SK-N-SH (cell line): ENCODE measurements around the gene SAMD4B. TPM values are rescaled to one million over a fixed set of nuclear protein-coding genes. Genes with fewer than 3 reads are reported as not detected.

Experiments used
- CTCF ChIA-PET: fragments of 300-600, 350-600 bp; formaldehyde crosslinking; extraction: SDS; loops from one replicate; lab custom pipeline; 2021; lab: Yijun Ruan, JAX
- POLR2A ChIA-PET: fragments of 350-600 bp; sonication (Branson Sonifier 250); formaldehyde crosslinking; extraction: SDS; loops from one replicate; lab custom pipeline; 2020; ENCODE audit warnings: antibody characterized with exemption, inconsistent platforms; lab: Yijun Ruan, JAX
- DNase-seq: peaks from one replicate; pipeline ENCODE4 v3.0.0; 2012
- H2AFZ ChIP-seq: fragments of 200-600 bp; sonication (generic); 2 replicates; pipeline ENCODE4 v1.8.1; 2016; ENCODE audit warnings: antibody characterized with exemption, mild to moderate bottlenecking, low read depth
- H3F3A ChIP-seq: fragments of 200-600 bp; sonication (generic); replicated peaks from 2 replicates; pipeline ENCODE3; 2016; ENCODE audit warnings: antibody characterized with exemption, mild to moderate bottlenecking; ENCODE audit not compliant: insufficient read depth
- H3K27ac ChIP-seq, 2 experiments: fragments of 200-500 bp in 1 of 2; fragments of 200-600 bp in 1 of 2; sonication (Bioruptor generic) in 1 of 2; sonication (generic), shearing (Covaris generic) in 1 of 2; 2 replicates each; pipeline versions ENCODE4 v1.5.1 to v1.6.1; 2014 to 2016; ENCODE audit warnings: low read depth in 2 of 2, inconsistent platforms in 1 of 2, low read length in 1 of 2, mild to moderate bottlenecking in 1 of 2, mixed read lengths in 1 of 2
- H3K27me3 ChIP-seq: fragments of 200-600 bp; sonication (generic), shearing (Covaris generic); 2 replicates; pipeline ENCODE4 v1.6.1; 2016; ENCODE audit warnings: mixed run types; ENCODE audit not compliant: insufficient read depth
- H3K36me3 ChIP-seq, 2 experiments: fragments of 200-500 bp in 1 of 2; fragments of 200-600 bp in 1 of 2; sonication (Bioruptor generic) in 1 of 2; sonication (generic) in 1 of 2; replicated peaks in 1 of 2; 2 replicates each; pipeline versions ENCODE3 to v1.5.1; 2014 to 2016; ENCODE audit warnings: low read length in 1 of 2, mild to moderate bottlenecking in 1 of 2; ENCODE audit not compliant: insufficient read depth in 2 of 2, control insufficient read depth in 1 of 2
- H3K4me1 ChIP-seq, 2 experiments: fragments of 200-500 bp in 1 of 2; fragments of 200-600 bp in 1 of 2; sonication (Bioruptor generic) in 1 of 2; sonication (generic), shearing (Covaris generic) in 1 of 2; 2 replicates each; pipeline versions ENCODE4 v1.5.1 to v1.6.1; 2014 to 2016; ENCODE audit warnings: low read depth in 1 of 2, low read length in 1 of 2, mixed run types in 1 of 2; ENCODE audit not compliant: insufficient read depth in 2 of 2, control insufficient read depth in 1 of 2
- H3K4me2 ChIP-seq: fragments of 200-600 bp; sonication (generic), shearing (Covaris generic); 2 replicates; pipeline ENCODE4 v1.6.1; 2017; ENCODE audit warnings: mixed run types
- H3K4me3 ChIP-seq, 2 experiments: fragments of 200-500 bp in 1 of 2; fragments of 200-600 bp in 1 of 2; sonication (Bioruptor generic) in 1 of 2; sonication (generic), shearing (Covaris generic) in 1 of 2; 2 replicates each; pipeline versions ENCODE4 v1.5.1 to v1.8.1; 2014 to 2016; ENCODE audit warnings: low read depth in 2 of 2, inconsistent platforms in 1 of 2, low read length in 1 of 2, mild to moderate bottlenecking in 1 of 2, mixed read lengths in 1 of 2, moderate library complexity in 1 of 2
- H3K79me2 ChIP-seq: fragments of 200-600 bp; sonication (generic); 2 replicates; pipeline ENCODE4 v1.8.1; 2017; ENCODE audit warnings: mild to moderate bottlenecking; ENCODE audit not compliant: insufficient read depth
- H3K9ac ChIP-seq: fragments of 200-600 bp; sonication (generic); 2 replicates; pipeline ENCODE4 v1.6.1; 2017; ENCODE audit warnings: mixed run types
- H3K9me2 ChIP-seq: fragments of 200-600 bp; sonication (generic); 2 replicates; pipeline ENCODE4 v1.6.1; 2017; ENCODE audit warnings: mixed run types
- H3K9me3 ChIP-seq: fragments of 200-600 bp; sonication (generic); 2 replicates; pipeline ENCODE4 v1.6.1; 2017; ENCODE audit warnings: mixed run types, mild to moderate bottlenecking, moderate library complexity
- H4K20me1 ChIP-seq: fragments of 200-600 bp; sonication (generic); 2 replicates; pipeline ENCODE4 v1.6.1; 2017; ENCODE audit warnings: mild to moderate bottlenecking, mixed run types; ENCODE audit not compliant: insufficient read depth
- ELF1 ChIP-seq: IDR thresholded peaks from 2 replicates; pipeline ENCODE4 v1.4.0; 2012
- EP300 ChIP-seq, 2 experiments: IDR thresholded peaks; 2 replicates each; pipeline versions ENCODE4 v1.4.0 to v1.6.1; 2012; ENCODE audit warnings: borderline replicate concordance in 1 of 2, low read depth in 1 of 2, low read length in 1 of 2
- FOSL2 ChIP-seq: IDR thresholded peaks from 2 replicates; pipeline ENCODE4 v1.4.0; 2012; ENCODE audit warnings: low read depth, mild to moderate bottlenecking, moderate library complexity, borderline replicate concordance
- FOXJ3 ChIP-seq: sonication (generic); formaldehyde crosslinking; IDR thresholded peaks from 2 replicates; pipeline ENCODE4 v1.5.1; 2020; ENCODE audit warnings: mild to moderate bottlenecking, missing genetic modification reagents
- GABPA ChIP-seq: IDR thresholded peaks from 2 replicates; pipeline ENCODE4 v1.4.0; 2012; ENCODE audit warnings: low read depth, mild to moderate bottlenecking
- NFIC ChIP-seq: IDR thresholded peaks from 2 replicates; pipeline ENCODE4 v1.4.0; 2012; ENCODE audit warnings: borderline replicate concordance
- POLR2AphosphoS5 ChIP-seq: IDR thresholded peaks from 2 replicates; pipeline ENCODE4 v1.6.1; 2012; ENCODE audit warnings: low read depth, low read length
- RAD21 ChIP-seq: IDR thresholded peaks from 2 replicates; pipeline ENCODE4 v1.6.1; 2012; ENCODE audit warnings: mild to moderate bottlenecking, low read length
- RXRA ChIP-seq: IDR thresholded peaks from 2 replicates; pipeline ENCODE4 v1.4.0; 2012; ENCODE audit warnings: low read depth, mild to moderate bottlenecking, borderline replicate concordance
- SIN3A ChIP-seq: IDR thresholded peaks from 2 replicates; pipeline ENCODE4 v1.6.1; 2012; ENCODE audit warnings: low read depth, mild to moderate bottlenecking, low read length, moderate library complexity, borderline replicate concordance
- SMC3 ChIP-seq: IDR thresholded peaks from 2 replicates; pipeline ENCODE4 v1.6.1; 2012; ENCODE audit warnings: low read depth, low read length, improper control_type of control experiment
- TAF1 ChIP-seq: IDR thresholded peaks from 2 replicates; pipeline ENCODE4 v1.6.1; 2012; ENCODE audit warnings: low read depth, mild to moderate bottlenecking, low read length, moderate library complexity, borderline replicate concordance
- polyA plus RNA-seq, 3 experiments: library from polyadenylated mRNA; depleted of rRNA; stranded (reverse); fragments of >200 nt; gene quantifications; 2 replicates each; pipeline ENCODE4 v1.2.3, GENCODE V29; 2012
- TF ChIP-seq, protein P1 (sequence below): fragments of 200-600 bp; sonication (generic); IDR thresholded peaks from 2 replicates; pipeline ENCODE4 v1.6.1; 2017; ENCODE audit warnings: antibody characterized with exemption, mild to moderate bottlenecking, moderate library complexity
- TF ChIP-seq, protein P2 (sequence below): IDR thresholded peaks from 2 replicates; pipeline ENCODE4 v1.4.0; 2012; ENCODE audit warnings: low read depth, borderline replicate concordance
- TF ChIP-seq, protein P3 (sequence below): IDR thresholded peaks from 2 replicates; pipeline ENCODE4 v1.6.1; 2012; ENCODE audit warnings: mild to moderate bottlenecking, low read depth, low read length, moderate library complexity
- TF ChIP-seq, protein P4 (sequence below): IDR thresholded peaks from 2 replicates; pipeline ENCODE4 v1.4.0; 2012; ENCODE audit warnings: low read depth, borderline replicate concordance

Gene SAMD4B
- polyA plus RNA-seq, 1 of the 3 experiments (the other 2 are of a cell fraction) = 83.0 TPM

DNA sequence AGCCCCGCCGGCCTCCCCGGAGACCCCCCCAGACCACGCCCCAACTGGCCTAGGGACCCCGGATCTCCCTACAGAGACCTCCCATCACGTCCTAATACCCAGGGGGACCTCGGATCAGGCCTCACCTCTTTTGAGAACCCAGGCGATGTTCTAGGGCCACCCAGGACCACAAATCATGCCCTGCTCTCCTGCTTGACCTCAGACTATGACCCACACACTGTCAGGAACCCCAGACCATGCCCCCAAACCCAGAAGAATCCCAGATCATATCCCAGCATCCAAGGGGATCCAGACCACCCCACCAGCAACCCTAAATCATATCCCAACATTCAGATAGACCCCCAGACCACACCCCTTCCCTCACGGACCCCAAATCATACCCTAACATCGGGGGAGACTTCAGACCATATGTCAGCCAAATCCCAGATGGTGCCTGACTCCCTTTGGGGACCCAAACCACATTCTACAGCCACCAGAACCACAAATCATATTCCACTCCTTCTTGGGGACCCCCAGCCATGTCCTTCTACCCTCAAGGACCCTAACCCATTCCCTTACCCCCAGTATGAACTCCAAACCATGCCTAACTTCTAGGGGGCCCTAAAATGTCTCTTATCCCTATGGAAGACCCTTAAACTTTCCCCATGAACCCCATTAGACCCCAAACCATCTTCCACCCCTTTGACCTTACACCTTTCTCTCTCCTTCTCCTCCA lies 20.9 kb upstream of the SAMD4B start (continued):
- TF ChIP-seq, protein P1, sequence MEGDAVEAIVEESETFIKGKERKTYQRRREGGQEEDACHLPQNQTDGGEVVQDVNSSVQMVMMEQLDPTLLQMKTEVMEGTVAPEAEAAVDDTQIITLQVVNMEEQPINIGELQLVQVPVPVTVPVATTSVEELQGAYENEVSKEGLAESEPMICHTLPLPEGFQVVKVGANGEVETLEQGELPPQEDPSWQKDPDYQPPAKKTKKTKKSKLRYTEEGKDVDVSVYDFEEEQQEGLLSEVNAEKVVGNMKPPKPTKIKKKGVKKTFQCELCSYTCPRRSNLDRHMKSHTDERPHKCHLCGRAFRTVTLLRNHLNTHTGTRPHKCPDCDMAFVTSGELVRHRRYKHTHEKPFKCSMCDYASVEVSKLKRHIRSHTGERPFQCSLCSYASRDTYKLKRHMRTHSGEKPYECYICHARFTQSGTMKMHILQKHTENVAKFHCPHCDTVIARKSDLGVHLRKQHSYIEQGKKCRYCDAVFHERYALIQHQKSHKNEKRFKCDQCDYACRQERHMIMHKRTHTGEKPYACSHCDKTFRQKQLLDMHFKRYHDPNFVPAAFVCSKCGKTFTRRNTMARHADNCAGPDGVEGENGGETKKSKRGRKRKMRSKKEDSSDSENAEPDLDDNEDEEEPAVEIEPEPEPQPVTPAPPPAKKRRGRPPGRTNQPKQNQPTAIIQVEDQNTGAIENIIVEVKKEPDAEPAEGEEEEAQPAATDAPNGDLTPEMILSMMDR = no peak
- TF ChIP-seq GABPA = no peak
- TF ChIP-seq, all 33 proteins: peak for 0

DNA sequence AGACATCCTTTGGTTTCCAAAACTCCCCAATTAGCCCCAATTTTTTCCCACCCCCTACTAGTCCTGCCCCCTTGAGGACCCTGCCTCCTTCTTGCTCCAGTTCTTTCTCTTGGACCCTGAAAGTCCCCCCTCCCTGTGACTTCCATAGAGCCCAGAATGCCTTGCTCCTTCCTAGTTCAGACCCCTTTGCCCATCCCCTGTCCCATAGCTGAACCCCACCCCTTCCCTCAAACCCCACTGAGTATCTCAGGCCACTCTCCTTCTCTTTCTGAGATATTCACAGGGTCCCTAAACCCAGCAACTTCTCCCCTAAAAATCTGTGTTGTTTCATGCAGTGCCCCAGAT lies 20.4 kb upstream of the SAMD4B start:
- no peaks in the 10 kb centered on the region for H3K9me2 ChIP-seq
- H3K9me3 ChIP-seq = no peaks in the 10 kb centered on the region
- peaks cover 0 to 10% of the 10 kb centered on the region in 2 experiments; a peak in 1 of 4 replicates for H3K4me1 ChIP-seq
- peaks cover under 1% of the 10 kb centered on the region for H3F3A ChIP-seq
- H3K79me2 ChIP-seq = no peaks in the 10 kb centered on the region
- H3K9ac ChIP-seq = no peak overlapping the region
- H3K27ac ChIP-seq = no peak overlapping the region
- no peak overlapping the region for H3K4me3 ChIP-seq
- CTCF ChIA-PET = no interaction called here
- H3K36me3 ChIP-seq = no peaks in the 10 kb centered on the region
- H2AFZ ChIP-seq = no peak overlapping the region
- DNase-seq = no peak
- POLR2A ChIA-PET = no interaction called here
- H4K20me1 ChIP-seq = no peaks in the 10 kb centered on the region
- H3K4me2 ChIP-seq = no peak overlapping the region
- TF ChIP-seq SMC3 (no peak), FOSL2 (no peak), SIN3A (no peak), EP300 (IDR thresholded peaks at IDR 0.05; ENCODE audit: borderline replicate concordance in 1 of 2, low read depth in 1 of 2, low read length in 1 of 2) (no peak), NFIC (no peak), ELF1 (no peak), FOXJ3 (CRISPR knock-in tag) (no peak), RAD21 (no peak), TAF1 (no peak), RXRA (no peak), POLR2AphosphoS5 (no peak)
- TF ChIP-seq, protein P2, sequence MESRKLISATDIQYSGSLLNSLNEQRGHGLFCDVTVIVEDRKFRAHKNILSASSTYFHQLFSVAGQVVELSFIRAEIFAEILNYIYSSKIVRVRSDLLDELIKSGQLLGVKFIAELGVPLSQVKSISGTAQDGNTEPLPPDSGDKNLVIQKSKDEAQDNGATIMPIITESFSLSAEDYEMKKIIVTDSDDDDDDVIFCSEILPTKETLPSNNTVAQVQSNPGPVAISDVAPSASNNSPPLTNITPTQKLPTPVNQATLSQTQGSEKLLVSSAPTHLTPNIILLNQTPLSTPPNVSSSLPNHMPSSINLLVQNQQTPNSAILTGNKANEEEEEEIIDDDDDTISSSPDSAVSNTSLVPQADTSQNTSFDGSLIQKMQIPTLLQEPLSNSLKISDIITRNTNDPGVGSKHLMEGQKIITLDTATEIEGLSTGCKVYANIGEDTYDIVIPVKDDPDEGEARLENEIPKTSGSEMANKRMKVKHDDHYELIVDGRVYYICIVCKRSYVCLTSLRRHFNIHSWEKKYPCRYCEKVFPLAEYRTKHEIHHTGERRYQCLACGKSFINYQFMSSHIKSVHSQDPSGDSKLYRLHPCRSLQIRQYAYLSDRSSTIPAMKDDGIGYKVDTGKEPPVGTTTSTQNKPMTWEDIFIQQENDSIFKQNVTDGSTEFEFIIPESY = no peak
- TF ChIP-seq, protein P3, sequence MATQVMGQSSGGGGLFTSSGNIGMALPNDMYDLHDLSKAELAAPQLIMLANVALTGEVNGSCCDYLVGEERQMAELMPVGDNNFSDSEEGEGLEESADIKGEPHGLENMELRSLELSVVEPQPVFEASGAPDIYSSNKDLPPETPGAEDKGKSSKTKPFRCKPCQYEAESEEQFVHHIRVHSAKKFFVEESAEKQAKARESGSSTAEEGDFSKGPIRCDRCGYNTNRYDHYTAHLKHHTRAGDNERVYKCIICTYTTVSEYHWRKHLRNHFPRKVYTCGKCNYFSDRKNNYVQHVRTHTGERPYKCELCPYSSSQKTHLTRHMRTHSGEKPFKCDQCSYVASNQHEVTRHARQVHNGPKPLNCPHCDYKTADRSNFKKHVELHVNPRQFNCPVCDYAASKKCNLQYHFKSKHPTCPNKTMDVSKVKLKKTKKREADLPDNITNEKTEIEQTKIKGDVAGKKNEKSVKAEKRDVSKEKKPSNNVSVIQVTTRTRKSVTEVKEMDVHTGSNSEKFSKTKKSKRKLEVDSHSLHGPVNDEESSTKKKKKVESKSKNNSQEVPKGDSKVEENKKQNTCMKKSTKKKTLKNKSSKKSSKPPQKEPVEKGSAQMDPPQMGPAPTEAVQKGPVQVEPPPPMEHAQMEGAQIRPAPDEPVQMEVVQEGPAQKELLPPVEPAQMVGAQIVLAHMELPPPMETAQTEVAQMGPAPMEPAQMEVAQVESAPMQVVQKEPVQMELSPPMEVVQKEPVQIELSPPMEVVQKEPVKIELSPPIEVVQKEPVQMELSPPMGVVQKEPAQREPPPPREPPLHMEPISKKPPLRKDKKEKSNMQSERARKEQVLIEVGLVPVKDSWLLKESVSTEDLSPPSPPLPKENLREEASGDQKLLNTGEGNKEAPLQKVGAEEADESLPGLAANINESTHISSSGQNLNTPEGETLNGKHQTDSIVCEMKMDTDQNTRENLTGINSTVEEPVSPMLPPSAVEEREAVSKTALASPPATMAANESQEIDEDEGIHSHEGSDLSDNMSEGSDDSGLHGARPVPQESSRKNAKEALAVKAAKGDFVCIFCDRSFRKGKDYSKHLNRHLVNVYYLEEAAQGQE = no peak
- TF ChIP-seq, protein P4, sequence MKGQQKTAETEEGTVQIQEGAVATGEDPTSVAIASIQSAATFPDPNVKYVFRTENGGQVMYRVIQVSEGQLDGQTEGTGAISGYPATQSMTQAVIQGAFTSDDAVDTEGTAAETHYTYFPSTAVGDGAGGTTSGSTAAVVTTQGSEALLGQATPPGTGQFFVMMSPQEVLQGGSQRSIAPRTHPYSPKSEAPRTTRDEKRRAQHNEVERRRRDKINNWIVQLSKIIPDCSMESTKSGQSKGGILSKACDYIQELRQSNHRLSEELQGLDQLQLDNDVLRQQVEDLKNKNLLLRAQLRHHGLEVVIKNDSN = no peak
- no peaks in the 10 kb centered on the region for H3K27me3 ChIP-seq
